ENCODE results near the gene TWIST2.

TWIST2 gene

DNA sequence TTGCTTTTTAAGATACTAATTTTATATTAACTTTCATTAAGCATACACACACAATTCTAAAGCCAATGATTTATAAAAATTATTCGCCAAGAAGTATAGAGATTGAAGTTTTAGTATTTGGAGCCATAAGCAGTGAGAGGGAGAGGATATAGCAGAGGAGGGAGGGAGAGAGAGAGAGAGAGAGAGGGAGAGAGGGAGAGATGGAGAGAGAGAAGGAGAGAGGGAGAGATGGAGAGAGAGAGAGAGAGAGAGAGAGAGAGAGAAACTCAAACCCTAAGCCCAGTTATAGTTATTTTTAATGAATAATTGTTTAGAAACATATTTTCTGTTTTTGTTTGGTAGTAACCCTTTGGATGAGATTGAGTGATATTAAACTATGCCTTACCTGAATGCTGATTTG, 5.3 kb downstream of the TWIST2 start:
- H4K20me1 ChIP-seq (ENCODE audit: insufficient read depth, low read length): no peaks in the 10 kb centered on the region
- H2AFZ ChIP-seq (ENCODE audit: low read length): no peak overlapping the region

DNA sequence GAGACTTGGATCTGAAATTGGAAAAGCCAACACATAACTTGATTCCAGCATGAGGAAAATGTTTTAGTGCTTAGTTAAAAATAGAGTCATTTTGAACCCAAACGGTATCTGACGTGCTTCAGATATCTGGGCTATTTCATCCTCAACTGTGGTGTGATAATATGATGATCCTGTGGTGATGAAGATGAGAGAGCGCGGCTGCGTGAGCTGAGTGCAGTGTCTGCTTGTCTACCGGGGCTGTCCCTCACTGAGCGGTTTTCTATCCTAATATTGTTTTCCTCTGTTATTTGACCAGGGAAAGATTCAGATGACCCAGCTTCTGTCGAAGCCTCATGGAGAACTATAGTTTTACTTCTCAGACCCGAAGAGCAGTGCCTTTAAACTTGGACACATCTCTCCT, 5.8 kb downstream of the TWIST2 start:
- Histone ChIP-seq H3K9me2 (ENCODE audit: low read depth, low read length) (no peaks in the 10 kb centered on the region), H3F3A (ENCODE audit: insufficient read depth, low read length) (no peaks in the 10 kb centered on the region), H2AFZ (ENCODE audit: low read length) (no peak overlapping the region), H3K9ac (ENCODE audit: low read length) (no peak overlapping the region), H3K27me3 (ENCODE audit: insufficient read depth, low read length) (no peaks in the 10 kb centered on the region), H3K4me2 (ENCODE audit: low read length) (no peak overlapping the region), H3K9me3 (ENCODE audit: low read length) (no peaks in the 10 kb centered on the region), H3K79me2 (ENCODE audit: insufficient read depth, low read length) (no peaks in the 10 kb centered on the region), H3K4me1 (ENCODE audit: insufficient read depth, low read length, severe bottlenecking) (no peaks in the 10 kb centered on the region), H3K36me3 (ENCODE audit: insufficient read depth, low read length) (no peaks in the 10 kb centered on the region), H3K4me3 (ENCODE audit: low read depth, low read length, poor library complexity, severe bottlenecking) (no peak overlapping the region), H3K27ac (ENCODE audit: low read depth, low read length, poor library complexity, severe bottlenecking) (no peak overlapping the region), H4K20me1 (ENCODE audit: insufficient read depth, low read length) (no peaks in the 10 kb centered on the region)
- TF ChIP-seq, protein P1, sequence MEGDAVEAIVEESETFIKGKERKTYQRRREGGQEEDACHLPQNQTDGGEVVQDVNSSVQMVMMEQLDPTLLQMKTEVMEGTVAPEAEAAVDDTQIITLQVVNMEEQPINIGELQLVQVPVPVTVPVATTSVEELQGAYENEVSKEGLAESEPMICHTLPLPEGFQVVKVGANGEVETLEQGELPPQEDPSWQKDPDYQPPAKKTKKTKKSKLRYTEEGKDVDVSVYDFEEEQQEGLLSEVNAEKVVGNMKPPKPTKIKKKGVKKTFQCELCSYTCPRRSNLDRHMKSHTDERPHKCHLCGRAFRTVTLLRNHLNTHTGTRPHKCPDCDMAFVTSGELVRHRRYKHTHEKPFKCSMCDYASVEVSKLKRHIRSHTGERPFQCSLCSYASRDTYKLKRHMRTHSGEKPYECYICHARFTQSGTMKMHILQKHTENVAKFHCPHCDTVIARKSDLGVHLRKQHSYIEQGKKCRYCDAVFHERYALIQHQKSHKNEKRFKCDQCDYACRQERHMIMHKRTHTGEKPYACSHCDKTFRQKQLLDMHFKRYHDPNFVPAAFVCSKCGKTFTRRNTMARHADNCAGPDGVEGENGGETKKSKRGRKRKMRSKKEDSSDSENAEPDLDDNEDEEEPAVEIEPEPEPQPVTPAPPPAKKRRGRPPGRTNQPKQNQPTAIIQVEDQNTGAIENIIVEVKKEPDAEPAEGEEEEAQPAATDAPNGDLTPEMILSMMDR (IDR thresholded peaks at IDR 0.05; ENCODE audit: low read length): no peak
- no peak for TF ChIP-seq EZH2 (IDR thresholded peaks at IDR 0.05; ENCODE audit: borderline replicate concordance, low read length)

More for the DNA sequence above, 5.3 kb downstream of the TWIST2 start:
- Histone ChIP-seq H3K9me3 (ENCODE audit: low read length) (no peaks in the 10 kb centered on the region), H3K4me1 (ENCODE audit: insufficient read depth, low read length, severe bottlenecking) (no peaks in the 10 kb centered on the region), H3K79me2 (ENCODE audit: insufficient read depth, low read length) (no peaks in the 10 kb centered on the region), H3K4me2 (ENCODE audit: low read length) (no peak overlapping the region), H3K9me2 (ENCODE audit: low read depth, low read length) (no peaks in the 10 kb centered on the region), H3K9ac (ENCODE audit: low read length) (no peak overlapping the region), H3K36me3 (ENCODE audit: insufficient read depth, low read length) (no peaks in the 10 kb centered on the region), H3K27me3 (ENCODE audit: insufficient read depth, low read length) (no peaks in the 10 kb centered on the region), H3F3A (ENCODE audit: insufficient read depth, low read length) (no peaks in the 10 kb centered on the region), H3K27ac (ENCODE audit: low read depth, low read length, poor library complexity, severe bottlenecking) (no peak overlapping the region), H3K4me3 (ENCODE audit: low read depth, low read length, poor library complexity, severe bottlenecking) (no peak overlapping the region)
- TF ChIP-seq, protein P1 (IDR thresholded peaks at IDR 0.05; ENCODE audit: low read length): no peak

DNA sequence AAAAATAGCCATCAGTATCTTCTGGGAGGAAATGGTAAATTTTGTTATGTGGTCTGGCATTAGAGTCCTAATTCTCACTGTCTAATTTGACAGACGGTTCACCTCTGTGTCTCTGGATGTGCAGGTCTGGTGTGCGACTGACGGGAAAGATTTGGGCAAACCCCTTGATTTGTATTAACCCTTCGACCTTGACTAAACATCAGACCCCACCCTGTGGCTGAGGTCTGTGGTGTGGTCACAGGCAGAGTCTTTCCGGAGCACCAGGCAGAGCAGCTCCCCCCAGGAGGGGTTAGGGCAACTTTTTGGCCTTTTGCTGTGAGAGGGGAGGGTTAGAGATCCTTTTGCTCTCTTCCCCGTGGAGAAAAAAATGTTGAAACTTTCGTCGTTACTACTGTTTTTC, 6.4 kb downstream of the TWIST2 start:
- Histone ChIP-seq H3K27ac (ENCODE audit: low read depth, low read length, poor library complexity, severe bottlenecking) (no peak overlapping the region), H3K79me2 (ENCODE audit: insufficient read depth, low read length) (no peaks in the 10 kb centered on the region), H4K20me1 (ENCODE audit: insufficient read depth, low read length) (no peaks in the 10 kb centered on the region), H3K4me1 (ENCODE audit: insufficient read depth, low read length, severe bottlenecking) (no peaks in the 10 kb centered on the region), H3K36me3 (ENCODE audit: insufficient read depth, low read length) (no peaks in the 10 kb centered on the region), H3K4me2 (ENCODE audit: low read length) (no peak overlapping the region), H3K27me3 (ENCODE audit: insufficient read depth, low read length) (no peaks in the 10 kb centered on the region), H3K9me3 (ENCODE audit: low read length) (no peaks in the 10 kb centered on the region), H3K9me2 (ENCODE audit: low read depth, low read length) (no peaks in the 10 kb centered on the region), H2AFZ (ENCODE audit: low read length) (no peak overlapping the region), H3K9ac (ENCODE audit: low read length) (no peak overlapping the region), H3F3A (ENCODE audit: insufficient read depth, low read length) (no peaks in the 10 kb centered on the region), H3K4me3 (ENCODE audit: low read depth, low read length, poor library complexity, severe bottlenecking) (no peak overlapping the region)
- TF ChIP-seq, protein P1 (IDR thresholded peaks at IDR 0.05; ENCODE audit: low read length): no peak

Measured in OCI-LY1 (cell line).